GM19395 (cell line): Measurements from ENCODE around the gene MCRIP2.

Source experiments
- ATAC-seq: cut with Tn5 transposase; IDR thresholded peaks from one replicate; pipeline ENCODE4 v1.9.1; 2021; ENCODE audit warnings: mild to moderate bottlenecking, moderate library complexity; ENCODE audit not compliant: unreplicated experiment

Gene MCRIP2

GRCh38 chr16:631808-632358 lies 9.7 kb upstream of the MCRIP2 start:
- no peak for ATAC-seq

- no peak for ATAC-seq
Observed at GRCh38 chr16:632486-633335, 8.9 kb upstream of the MCRIP2 start.

DNA sequence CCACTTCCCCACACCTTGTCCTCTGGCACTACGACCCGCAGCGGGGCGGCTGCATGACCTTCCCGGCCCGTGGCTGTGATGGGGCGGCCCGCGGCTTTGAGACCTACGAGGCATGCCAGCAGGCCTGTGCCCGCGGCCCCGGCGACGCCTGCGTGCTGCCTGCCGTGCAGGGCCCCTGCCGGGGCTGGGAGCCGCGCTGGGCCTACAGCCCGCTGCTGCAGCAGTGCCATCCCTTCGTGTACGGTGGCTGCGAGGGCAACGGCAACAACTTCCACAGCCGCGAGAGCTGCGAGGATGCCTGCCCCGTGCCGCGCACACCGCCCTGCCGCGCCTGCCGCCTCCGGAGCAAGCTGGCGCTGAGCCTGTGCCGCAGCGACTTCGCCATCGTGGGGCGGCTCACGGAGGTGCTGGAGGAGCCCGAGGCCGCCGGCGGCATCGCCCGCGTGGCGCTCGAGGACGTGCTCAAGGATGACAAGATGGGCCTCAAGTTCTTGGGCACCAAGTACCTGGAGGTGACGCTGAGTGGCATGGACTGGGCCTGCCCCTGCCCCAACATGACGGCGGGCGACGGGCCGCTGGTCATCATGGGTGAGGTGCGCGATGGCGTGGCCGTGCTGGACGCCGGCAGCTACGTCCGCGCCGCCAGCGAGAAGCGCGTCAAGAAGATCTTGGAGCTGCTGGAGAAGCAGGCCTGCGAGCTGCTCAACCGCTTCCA lies 8.1 kb upstream of the MCRIP2 start:
- ATAC-seq: no peak

GRCh38 chr16:634051-634670 lies 7.5 kb upstream of the MCRIP2 start:
- no peak for ATAC-seq

- no peak for ATAC-seq
Observed at GRCh38 chr16:634996-635395, 6.6 kb upstream of the MCRIP2 start.

GRCh38 chr16:635573-636205 lies 5.9 kb upstream of the MCRIP2 start:
- ATAC-seq: no peak

- peak; percentile 73 for ATAC-seq
Observed at GRCh38 chr16:636206-637080, 5.2 kb upstream of the MCRIP2 start, which contains the start of gene METTL26. Gene METTL26, minus strand, starts transcription at chr16:636305. Its CDS starts 15 bp downstream, at chr16:636290.

DNA sequence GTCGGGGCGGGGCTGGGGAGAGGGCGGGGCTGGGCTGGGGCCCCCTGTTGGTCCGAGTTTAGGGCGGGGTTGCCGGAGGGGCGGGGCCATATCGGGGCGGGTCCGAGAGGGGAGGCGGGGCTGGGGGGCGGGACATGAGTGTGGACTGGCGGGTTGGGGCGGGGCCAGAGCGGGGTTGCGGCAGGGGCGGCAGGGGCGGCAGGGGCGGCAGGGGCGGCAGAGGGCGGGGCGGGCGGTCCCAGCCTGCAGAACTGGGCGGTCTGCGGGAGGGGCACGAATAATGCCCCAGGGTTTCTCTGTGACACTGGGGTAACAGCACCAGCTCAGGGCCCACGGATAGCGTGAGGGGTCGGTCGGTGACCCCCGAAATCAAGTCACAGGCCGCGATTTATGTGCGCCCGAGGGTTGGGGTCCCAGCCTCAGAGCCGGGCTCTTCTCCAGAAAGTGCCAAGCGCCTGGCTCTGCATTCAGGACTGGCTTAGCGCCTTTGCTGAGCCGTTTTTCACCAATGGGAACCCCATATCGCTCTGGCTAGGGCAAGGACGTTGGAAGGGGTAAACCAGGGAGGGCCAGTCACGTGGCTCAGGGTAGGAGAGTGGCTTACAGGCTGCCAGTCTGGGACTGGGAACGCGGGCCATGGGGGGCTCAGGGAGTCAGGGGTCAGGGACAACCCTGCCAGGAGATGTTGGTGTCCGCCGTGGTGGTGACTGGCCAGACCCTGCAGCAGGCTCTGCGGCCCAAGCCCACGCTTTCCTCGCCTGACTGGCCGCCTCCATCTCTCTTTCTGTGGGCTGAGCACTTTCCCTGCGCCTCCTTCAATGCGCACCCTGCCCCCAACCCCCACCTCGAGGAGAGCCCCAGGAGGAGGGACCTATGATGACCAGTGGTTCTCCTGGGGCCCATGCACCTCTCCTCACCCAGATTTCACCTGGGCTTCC lies 4.3 kb upstream of the MCRIP2 start:
- ATAC-seq: no peak

- ATAC-seq: no peak
Observed at GRCh38 chr16:638034-638543, 3.5 kb upstream of the MCRIP2 start.

DNA sequence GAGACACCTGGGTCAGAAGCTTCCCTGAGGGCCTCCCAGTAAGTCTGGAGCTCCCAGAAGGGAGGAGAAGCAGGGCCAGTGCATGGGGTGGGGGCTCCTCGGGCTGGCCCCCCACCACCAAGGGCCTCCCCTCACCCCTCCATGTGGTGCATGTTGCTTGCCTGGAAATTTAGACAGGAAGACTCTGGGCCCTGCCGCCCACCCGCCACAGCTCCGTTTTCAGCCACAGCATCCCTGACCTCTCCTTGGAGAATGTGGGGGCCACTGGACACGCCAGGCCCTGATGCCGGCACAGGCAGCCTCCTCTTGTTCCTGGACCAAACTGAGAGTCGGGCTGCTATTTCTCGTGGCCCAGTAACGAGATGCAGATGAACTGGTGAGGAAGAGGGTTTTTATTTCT lies 2.8 kb upstream of the MCRIP2 start:
- ATAC-seq: no peak

DNA sequence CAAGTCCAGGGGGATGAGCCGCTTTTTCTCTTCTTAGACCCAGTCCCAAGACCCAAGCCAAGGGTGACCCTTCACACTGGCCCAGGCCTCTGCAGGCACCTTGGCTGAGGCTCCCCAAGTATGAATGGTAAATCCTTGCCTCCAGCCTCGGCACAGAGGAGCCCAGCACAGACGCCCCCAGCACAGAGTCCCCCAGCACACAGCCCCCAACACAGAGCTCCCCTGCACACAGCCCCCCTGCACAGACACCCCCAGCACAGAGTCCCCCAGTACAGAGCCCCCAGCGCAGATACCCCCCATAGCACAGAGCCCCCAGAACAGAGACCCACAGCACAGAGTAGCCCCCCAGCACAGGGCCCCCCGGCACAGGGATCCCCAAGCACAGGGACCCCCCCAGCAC lies 1.0 kb upstream of the MCRIP2 start:
- ATAC-seq: no peak

DNA sequence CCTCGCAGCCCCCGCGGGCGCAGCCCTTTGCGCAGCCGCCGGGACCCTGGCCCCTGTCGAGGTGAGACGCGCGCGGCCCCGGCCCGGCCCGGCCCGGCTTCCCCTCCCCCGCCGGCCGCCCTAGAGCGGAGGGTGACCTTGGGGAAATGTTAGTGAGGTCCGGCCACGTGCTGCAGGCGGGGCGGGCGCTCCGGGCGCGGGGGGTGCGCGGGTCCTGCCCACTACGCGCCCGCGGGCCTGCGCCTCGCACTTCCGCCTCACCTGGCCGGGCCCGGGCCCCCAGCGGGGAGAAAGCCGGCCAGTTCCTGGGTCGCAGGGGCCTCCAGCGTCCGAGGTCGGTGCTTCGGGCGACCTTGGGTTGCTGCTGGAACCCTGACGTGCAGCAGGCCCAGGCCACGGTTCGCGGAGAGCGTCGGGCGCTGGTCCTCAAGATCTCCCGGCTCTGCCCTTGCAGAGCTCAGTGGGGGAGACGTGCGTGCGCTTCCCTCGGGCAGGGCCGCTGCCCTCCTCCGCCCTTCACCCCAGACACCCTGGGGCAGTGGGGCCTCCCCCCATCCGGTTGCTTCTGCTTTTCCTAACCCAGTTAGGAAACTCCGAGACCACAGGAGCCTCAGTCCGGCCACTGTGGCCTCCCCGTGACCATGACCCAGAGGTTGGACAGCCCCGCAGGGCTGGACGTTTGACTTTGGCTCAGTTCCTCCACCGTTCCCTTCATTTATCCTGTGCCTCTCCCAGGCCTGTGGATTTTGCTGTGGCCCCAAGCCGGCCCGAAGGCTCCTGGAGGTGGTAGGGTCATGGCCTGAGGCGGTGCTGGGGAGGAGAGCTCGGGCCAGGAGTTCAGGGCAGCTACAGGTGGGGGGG lies 791 bp downstream of the MCRIP2 start:
- ATAC-seq: peak; percentile 35

GRCh38 chr16:643050-643368 lies 1.4 kb downstream of the MCRIP2 start:
- no peak for ATAC-seq

DNA sequence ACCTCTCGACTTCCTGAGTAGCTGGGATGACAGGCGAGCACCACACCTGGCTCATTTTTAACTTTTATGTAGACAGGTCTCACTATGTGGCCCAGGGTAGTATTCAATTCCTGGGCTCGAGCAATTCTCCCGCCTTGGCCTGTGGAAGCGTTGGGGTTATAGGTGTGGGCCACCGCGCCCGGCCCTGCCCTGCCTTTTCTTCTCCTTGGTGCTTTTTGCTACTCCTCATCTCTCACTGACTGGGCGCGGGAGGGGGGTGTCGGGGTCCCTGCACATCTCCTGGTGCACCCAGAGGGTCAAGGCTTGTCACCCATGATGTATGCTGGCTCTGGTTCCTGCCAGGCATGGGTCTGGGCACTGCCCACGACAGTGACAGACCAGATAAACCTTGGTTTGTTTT lies 2.9 kb downstream of the MCRIP2 start:
- ATAC-seq: no peak

- no peak for ATAC-seq
Observed at GRCh38 chr16:645852-646678, 4.4 kb downstream of the MCRIP2 start.

GRCh38 chr16:646679-647172 lies 5.1 kb downstream of the MCRIP2 start:
- ATAC-seq: no peak
